Activated naive CD8-positive, alpha-beta T cell treated with anti-CD3 and anti-CD28 coated beads, Interleukin-2, amount 50 U/mL, for 24 hours (primary cell): ENCODE measurements around the gene PLAGL1.

ENCODE experiments used
- ATAC-seq: fragments of 150-1000 bp; cut with Tn5 transposase; one replicate; pipeline ENCODE4 v1.10.0; 2021
- DNase-seq: peaks from one replicate; pipeline ENCODE4 v3.0.0; 2021
- H3K27ac Mint-ChIP-seq: one replicate; pipeline ENCODE4 v1.8.0; 2021; ENCODE audit warnings: mild to moderate bottlenecking, mixed read lengths
- H3K27me3 Mint-ChIP-seq: one replicate; pipeline ENCODE4 v1.8.0; 2021; ENCODE audit warnings: mixed read lengths
- H3K36me3 Mint-ChIP-seq: one replicate; pipeline ENCODE4 v1.8.0; 2021; ENCODE audit warnings: low read depth, mixed read lengths
- H3K4me1 Mint-ChIP-seq: one replicate; pipeline ENCODE4 v1.8.0; 2021; ENCODE audit warnings: mixed read lengths
- H3K4me3 Mint-ChIP-seq: one replicate; pipeline ENCODE4 v1.8.0; 2021; ENCODE audit warnings: mild to moderate bottlenecking, moderate library complexity, mixed read lengths
- H3K9me3 Mint-ChIP-seq: one replicate; pipeline ENCODE4 v1.8.0; 2021; ENCODE audit warnings: mixed read lengths

The PLAGL1 gene

DNA sequence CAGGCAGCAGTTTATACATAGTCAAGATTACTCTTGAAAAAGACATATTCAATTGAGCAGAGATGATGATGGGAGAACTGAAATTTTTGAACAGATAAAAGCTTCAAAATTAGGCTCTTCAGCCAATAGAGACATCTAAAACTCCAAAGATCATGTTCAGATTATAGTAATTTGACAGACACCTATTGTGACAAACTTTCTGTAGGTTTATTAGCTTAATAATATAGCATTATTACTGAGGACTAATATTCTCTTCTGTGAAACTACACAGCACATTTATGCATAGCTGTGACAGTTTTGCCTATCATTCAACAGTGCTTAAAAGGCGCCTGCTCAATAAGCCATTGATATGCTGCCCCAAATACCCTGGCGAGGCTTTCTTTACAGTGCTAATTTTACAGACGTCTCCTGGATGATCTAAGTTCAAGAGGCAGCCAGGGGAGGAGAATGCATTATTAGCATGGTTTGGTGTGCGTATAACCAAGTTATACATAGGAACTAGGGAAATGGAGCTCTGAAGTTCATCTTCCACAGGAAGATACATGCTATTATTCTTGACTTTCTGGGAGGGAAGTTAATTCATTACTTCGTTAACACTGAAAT, 21.5 kb downstream of the PLAGL1 start:
- no peaks in the 10 kb centered on the region for H3K9me3 Mint-ChIP-seq
- peaks cover 3% of the 10 kb centered on the region for H3K27me3 Mint-ChIP-seq
- no peak overlapping the region for H3K4me3 Mint-ChIP-seq
- H3K27ac Mint-ChIP-seq, result no peak overlapping the region
- H3K36me3 Mint-ChIP-seq, result no peaks in the 10 kb centered on the region
- DNase-seq (no peak), ATAC-seq (no peak)
- no peaks in the 10 kb centered on the region for H3K4me1 Mint-ChIP-seq

DNA sequence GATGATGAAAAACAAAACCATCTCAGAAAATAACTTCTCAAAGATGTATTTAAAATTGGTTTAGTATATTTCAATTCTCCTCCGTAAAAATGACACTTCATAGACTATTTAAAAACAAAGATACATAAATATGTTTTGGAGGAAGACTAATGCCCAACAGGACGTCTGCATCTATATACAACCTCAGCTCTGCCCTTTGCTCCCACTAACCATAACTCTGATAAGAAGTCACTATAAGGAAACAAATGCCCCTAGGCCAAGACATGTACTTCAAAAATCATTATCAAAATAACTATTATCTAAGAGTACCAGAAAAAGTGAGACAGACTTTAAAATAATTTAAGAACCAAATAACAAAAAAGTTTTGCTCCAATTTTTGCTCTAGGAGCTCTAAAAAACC, 23.4 kb downstream of the PLAGL1 start:
- Mint-ChIP-seq H3K4me3 (no peak overlapping the region), H3K27ac (no peak overlapping the region), H3K36me3 (no peaks in the 10 kb centered on the region), H3K4me1 (no peaks in the 10 kb centered on the region), H3K27me3 (no peaks in the 10 kb centered on the region), H3K9me3 (no peaks in the 10 kb centered on the region)
- ATAC-seq, result no peak
- no peak for DNase-seq

DNA sequence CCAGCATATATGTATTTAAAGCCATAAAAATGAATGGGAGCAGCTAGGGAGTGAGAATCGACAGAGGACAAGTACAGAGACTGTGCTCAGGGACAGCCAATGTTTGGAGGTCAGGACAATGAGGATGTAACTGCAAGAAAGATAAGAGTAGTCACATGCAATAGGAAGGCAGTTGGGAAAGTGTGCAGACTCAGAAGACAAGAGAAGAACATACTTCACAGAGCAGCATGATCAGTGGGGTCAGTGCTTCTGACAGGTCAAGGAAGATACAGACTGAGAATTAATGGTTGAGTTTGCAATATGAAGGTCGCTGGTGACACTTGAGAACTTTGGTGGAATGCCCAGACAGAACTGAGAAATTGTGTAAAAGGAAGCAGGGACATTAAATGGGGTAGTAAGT, 25.1 kb downstream of the PLAGL1 start:
- Mint-ChIP-seq H3K36me3 (no peaks in the 10 kb centered on the region), H3K27ac (no peak overlapping the region), H3K27me3 (no peaks in the 10 kb centered on the region), H3K4me1 (no peaks in the 10 kb centered on the region), H3K4me3 (no peak overlapping the region), H3K9me3 (no peaks in the 10 kb centered on the region)
- ATAC-seq (no peak), DNase-seq (no peak)

DNA sequence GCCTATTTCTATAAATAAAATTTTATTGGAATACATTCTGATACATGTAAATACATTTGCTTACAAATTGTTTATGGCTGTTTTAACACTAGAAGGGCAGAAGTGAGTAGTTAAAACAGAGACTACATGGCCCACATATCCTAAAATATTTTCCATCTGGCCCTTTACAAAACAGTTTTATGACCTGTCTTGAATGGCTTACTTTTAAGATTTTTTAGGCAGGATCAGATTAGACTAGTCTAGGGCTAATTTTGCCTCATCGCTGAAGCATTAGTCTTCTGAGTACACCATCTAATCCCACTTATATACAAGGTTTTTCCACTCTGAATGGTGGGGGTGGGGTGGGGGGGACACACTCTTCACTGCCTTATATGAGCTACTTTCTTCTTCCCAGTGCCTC, 27.1 kb downstream of the PLAGL1 start:
- Mint-ChIP-seq H3K4me1 (peaks cover 3% of the 10 kb centered on the region), H3K4me3 (no peak overlapping the region), H3K27ac (no peak overlapping the region), H3K36me3 (no peaks in the 10 kb centered on the region), H3K9me3 (no peaks in the 10 kb centered on the region), H3K27me3 (no peaks in the 10 kb centered on the region)
- ATAC-seq (no peak), DNase-seq (no peak)

DNA sequence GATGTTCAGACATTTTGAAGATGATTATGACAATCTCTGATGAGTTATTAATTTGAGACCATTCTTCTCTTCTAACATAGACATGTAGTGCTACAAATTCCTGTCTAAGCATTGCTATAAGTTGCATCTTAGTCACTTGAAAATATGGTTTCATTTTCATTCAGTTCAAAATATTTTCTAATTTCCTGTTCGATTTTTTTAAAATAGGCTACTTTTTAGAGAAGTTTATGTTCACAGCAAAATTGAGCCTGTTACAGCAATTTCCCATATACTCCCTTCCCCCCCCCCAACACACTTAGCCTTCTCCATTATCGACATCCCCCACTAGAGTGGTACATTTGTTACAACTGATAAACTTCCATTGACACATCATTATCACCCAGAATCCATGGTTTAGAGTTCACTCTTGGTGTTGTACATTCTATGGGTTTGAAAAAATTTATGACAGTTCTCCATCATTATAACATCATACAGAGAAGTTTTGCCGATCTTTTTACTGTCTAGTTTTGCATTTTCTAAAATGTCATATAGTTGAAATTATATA, 31.2 kb downstream of the PLAGL1 start:
- Mint-ChIP-seq H3K27ac (no peak overlapping the region), H3K4me3 (no peak overlapping the region), H3K27me3 (no peaks in the 10 kb centered on the region), H3K9me3 (no peaks in the 10 kb centered on the region), H3K36me3 (no peaks in the 10 kb centered on the region), H3K4me1 (peaks cover 3% of the 10 kb centered on the region)
- no peak for ATAC-seq
- no peak for DNase-seq

DNA sequence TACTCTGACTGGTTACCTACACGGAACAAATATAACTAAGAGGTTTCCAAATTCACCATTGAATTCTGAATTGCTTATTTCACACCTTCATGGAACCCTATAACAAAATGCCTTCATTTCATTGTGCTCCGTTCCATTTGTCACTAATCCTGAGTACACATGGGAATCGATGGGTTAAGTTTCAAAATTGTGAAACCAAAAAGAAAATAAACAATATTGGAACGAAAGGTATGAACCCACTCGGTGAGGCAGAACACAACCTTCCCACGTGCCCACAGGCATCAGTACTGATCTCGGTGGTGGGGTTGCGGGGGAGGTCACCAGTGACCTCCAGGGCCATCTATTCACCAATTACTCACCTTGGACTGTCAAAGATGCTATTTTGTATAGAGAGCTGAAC, 34.0 kb downstream of the PLAGL1 start:
- H3K36me3 Mint-ChIP-seq, result no peaks in the 10 kb centered on the region
- DNase-seq (no peak), ATAC-seq (no peak)
- no peak overlapping the region for H3K27ac Mint-ChIP-seq
- no peaks in the 10 kb centered on the region for H3K27me3 Mint-ChIP-seq
- H3K4me1 Mint-ChIP-seq, result peaks cover 3% of the 10 kb centered on the region
- no peaks in the 10 kb centered on the region for H3K9me3 Mint-ChIP-seq
- no peak overlapping the region for H3K4me3 Mint-ChIP-seq

DNA sequence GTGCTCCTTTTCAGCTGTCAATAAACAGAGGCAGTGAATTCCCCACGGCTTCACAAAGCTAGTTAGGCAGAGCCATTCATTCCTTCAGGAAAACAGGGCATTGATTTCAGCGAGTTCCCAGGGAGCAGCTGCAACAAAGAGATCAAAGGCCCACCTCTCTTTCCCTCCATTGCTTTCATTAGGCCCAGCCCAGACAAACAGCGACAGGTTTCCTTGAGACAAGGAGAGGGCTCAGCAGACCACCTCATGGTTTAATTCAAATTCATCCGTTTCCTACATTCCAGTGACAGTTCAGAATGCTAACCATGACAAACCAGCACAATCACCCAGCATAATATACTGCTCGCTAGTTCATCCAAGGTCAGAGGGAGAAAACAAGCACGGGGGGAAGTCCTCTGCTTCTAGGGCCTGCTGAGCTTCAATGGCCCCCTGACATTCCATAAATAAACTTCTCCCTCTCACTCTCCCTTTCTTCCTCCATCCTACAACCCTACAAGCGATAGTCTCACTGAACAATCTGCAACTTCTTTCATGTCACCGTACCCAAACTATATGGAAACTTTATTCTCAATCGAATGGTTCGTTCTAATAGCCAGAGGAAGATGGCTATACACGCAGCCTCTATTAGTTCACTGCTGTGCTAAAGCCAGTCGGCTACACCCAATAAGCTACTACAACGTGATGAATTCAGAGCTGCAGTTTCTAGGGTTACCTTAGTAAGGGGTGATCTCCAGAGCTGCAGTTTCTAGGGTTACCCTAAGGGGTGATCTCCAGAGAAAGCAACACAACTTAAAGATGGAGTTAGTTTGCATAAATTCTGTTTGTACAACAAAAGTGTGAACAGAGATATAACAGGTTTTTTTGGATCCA, 34.7 kb downstream of the PLAGL1 start:
- H3K27ac Mint-ChIP-seq, result no peak overlapping the region
- peaks cover 3% of the 10 kb centered on the region for H3K4me1 Mint-ChIP-seq
- ATAC-seq (no peak), DNase-seq (no peak)
- H3K9me3 Mint-ChIP-seq, result no peaks in the 10 kb centered on the region
- no peaks in the 10 kb centered on the region for H3K27me3 Mint-ChIP-seq
- H3K4me3 Mint-ChIP-seq, result no peak overlapping the region
- H3K36me3 Mint-ChIP-seq, result no peaks in the 10 kb centered on the region

DNA sequence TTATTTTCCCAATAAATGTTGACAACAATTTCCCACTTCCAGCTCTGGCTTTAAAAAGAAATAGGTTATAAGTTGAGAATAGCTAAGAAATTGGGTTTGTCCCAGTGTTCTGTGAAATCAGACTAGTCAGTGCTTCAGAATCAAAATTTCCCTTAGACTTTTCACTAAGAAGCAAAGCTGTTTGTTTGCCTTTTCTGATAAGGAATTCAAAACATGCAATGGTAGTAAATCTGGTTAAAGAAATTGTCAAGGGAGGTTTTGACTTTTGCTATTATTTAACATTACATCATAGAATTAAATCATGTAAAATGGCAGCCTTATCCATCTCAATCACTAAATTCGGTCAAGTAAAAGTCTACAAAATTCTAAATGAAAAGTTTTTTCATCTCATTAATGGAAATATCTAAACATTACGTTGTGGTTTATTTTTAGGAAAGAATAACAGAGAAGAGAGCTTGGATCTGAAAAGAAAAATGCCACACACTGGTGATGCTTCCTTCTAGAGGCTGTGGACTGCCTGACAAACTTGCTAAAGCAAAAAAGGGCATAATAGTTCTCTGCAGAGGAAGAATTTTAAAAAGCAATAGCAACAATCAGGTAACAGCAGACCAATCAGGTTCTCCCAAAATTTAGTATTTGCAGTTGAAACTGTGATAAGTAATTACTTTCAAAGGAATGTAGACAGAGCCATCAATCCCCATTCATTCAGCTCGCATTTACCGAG, 36.4 kb downstream of the PLAGL1 start:
- DNase-seq (no peak), ATAC-seq (no peak)
- Mint-ChIP-seq H3K9me3 (no peaks in the 10 kb centered on the region), H3K4me1 (no peaks in the 10 kb centered on the region), H3K27me3 (no peaks in the 10 kb centered on the region), H3K4me3 (no peak overlapping the region), H3K27ac (no peak overlapping the region), H3K36me3 (no peaks in the 10 kb centered on the region)

DNA sequence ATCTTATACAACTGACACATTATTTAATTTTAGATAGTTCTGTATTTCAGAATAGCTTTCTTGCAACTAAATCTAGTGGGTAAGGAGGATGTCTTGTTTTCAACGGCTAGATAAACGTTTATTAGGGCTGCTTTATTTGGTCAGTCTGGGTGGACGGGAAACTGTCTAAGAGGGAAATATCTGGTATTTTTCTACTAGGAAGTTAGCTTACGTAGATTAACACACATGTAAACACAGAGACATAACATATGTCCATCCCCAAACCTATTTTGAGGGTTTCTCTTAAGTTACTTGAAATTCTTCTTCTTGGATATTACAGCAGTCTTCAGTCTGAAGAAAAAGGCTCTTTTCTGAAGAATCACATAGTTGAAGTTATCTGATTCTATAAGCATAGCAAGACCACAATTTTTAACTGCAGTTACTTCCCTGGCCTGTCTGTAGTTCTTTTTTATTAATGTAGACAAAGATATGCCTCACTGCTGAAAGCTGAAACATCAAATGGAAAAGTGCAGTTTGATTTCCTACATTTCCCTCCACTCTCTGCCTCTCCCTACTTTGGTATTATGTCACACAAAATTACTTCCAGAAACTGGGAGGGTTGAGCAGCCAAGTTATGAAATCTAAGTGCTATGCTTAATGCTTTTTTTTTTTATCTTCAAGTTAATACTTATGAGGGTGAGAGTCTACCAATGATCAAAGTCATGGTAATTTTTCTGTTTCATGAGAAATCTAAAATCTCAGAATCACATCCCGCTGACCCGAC, 37.4 kb downstream of the PLAGL1 start:
- Mint-ChIP-seq H3K27me3 (no peaks in the 10 kb centered on the region), H3K36me3 (peaks cover 7% of the 10 kb centered on the region), H3K4me1 (no peaks in the 10 kb centered on the region), H3K4me3 (no peak overlapping the region), H3K9me3 (no peaks in the 10 kb centered on the region), H3K27ac (no peak overlapping the region)
- no peak for ATAC-seq
- DNase-seq, result no peak

DNA sequence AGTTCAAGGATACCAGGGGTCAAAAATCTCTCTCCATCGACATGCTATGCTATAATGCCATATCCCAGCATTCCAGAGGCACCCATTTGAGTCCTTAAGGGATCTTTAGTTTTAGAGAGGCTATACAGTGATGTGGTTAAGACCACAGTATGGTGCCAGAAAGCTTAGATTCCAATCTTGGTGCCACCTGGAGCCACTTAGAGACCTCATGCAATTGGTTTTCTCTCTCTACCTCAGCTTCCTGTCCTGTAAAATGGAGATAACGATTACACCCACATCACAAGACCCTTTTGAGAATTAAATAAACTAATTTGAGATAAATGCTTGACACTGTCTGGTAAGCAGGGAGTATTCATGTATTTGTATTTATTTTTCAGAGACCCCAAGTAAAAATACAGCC, 39.0 kb downstream of the PLAGL1 start:
- peaks cover 7% of the 10 kb centered on the region for H3K36me3 Mint-ChIP-seq
- no peak overlapping the region for H3K27ac Mint-ChIP-seq
- no peaks in the 10 kb centered on the region for H3K4me1 Mint-ChIP-seq
- no peaks in the 10 kb centered on the region for H3K27me3 Mint-ChIP-seq
- ATAC-seq (no peak), DNase-seq (no peak)
- no peak overlapping the region for H3K4me3 Mint-ChIP-seq
- H3K9me3 Mint-ChIP-seq, result no peaks in the 10 kb centered on the region

DNA sequence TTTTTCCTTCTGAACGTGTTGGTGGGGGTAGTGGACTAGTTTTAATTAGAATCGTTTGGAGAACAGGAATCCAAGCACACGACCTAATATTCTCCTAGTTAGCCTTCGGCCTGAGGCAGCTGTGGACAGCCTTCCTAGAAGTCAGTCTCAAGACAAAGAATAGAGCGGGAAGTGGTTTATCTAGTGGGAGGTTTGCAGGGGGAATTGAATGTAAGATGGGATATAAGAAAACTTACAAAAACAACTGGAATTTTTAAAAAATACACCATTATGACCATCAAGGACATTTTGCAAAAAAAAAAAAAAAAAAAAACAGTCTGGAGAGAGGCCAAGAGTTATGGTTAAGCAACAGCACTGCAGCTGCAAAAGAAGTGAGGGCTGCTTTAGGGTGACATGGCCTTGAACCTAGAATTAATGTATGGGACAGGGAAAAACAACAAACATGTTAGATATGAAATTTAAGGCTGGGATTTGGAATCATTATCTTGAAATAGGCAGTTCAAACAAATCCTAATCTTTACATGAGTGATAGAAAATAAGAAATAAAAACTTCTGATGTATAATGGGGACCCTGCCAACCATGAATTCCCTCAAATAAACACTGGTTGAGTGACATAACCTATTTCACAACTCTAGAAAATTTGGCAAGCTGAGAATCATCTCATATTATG, 40.2 kb downstream of the PLAGL1 start:
- no peak overlapping the region for H3K27ac Mint-ChIP-seq
- no peak for ATAC-seq
- no peak overlapping the region for H3K4me3 Mint-ChIP-seq
- no peak for DNase-seq
- peaks cover 7% of the 10 kb centered on the region for H3K36me3 Mint-ChIP-seq
- H3K4me1 Mint-ChIP-seq, result no peaks in the 10 kb centered on the region
- no peaks in the 10 kb centered on the region for H3K27me3 Mint-ChIP-seq
- H3K9me3 Mint-ChIP-seq, result no peaks in the 10 kb centered on the region

DNA sequence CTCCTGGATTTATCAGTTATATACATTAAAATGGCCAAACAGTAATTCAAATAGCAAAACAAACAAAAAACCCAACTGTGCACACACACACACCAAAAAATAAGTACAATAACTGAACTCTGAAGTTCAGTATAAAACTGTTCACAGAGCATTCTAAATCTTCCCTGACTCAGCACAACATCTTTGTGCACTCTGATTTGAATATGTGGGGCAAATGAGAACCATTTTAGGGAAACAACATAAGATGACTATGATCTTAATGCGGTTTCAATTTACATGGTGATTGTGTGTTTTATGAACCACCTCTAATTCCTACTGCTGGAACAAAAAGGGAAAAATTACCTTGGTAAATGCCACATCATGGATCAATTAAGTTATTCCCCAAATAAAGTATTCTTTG, 41.7 kb downstream of the PLAGL1 start:
- Mint-ChIP-seq H3K36me3 (peaks cover 7% of the 10 kb centered on the region), H3K9me3 (no peaks in the 10 kb centered on the region), H3K27ac (no peak overlapping the region), H3K4me1 (no peaks in the 10 kb centered on the region), H3K4me3 (no peak overlapping the region), H3K27me3 (no peaks in the 10 kb centered on the region)
- DNase-seq, result no peak
- ATAC-seq, result no peak

DNA sequence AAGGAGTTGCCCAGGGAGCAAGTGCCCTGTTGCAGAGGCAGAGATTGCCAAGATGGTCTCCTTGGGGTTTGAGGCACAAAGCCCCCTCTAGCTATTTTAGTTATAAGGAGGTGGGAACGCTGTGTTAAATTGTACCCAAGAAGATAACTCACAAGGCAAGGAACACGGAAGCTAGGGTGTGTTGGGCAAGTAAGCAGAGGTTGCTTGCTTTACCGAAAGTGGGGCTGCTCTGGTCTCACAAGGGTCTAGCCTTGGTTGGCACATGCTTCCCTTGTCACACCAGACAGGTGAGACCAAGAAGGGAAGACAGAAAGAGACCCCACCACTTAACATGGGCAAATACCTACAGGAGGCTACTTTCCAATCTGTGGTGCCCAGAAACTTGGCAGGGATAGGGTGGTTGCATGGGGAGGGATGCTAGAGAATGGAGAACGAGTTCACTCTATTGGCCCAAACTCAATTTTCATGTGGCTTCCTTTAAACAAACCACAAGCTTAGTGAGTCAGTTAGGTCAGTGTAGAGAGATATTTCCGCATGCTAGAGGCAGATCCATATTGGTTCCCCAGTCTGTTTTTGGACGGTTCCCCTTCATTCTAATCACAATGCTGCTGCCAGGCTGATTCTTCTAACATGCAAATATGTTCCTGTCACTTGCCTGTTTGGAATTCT, 42.4 kb downstream of the PLAGL1 start:
- Mint-ChIP-seq H3K9me3 (no peaks in the 10 kb centered on the region), H3K27me3 (no peaks in the 10 kb centered on the region), H3K4me1 (no peaks in the 10 kb centered on the region), H3K27ac (no peak overlapping the region), H3K36me3 (peaks cover 7% of the 10 kb centered on the region), H3K4me3 (no peak overlapping the region)
- ATAC-seq (peak; percentile 28), DNase-seq (no peak)
